ENCODE measurements around the gene CIAO3.

Gene CIAO3

DNA sequence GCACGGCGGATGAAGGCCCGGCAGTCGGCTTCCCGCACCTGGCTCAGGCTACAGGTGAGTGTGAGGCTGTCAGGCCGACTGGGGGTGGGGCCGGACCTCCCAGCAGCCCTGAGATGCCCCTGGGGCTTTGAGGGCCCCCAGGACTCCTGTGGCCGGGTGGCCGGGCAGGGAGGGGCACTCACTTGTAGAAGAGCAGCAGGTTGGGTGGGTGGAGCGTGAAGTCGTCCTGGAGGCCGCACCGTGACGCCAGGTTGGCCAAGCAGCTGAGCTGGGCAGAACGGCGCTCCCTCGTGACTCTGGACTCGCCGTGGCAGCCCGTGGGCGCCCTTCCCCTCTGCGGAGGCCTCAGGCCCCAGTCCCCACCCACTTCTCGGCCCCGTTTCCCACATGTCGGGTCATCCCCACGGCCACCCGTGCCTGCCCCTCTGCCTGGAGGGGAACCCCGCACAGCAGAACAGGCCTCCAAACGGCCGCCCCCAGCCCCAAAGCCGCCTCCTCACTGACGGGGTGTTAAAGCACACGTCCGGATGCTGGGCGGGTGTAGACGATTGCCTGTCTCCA is 34.5 kb upstream of the CIAO3 start:
- no peak for DNase-seq

DNA sequence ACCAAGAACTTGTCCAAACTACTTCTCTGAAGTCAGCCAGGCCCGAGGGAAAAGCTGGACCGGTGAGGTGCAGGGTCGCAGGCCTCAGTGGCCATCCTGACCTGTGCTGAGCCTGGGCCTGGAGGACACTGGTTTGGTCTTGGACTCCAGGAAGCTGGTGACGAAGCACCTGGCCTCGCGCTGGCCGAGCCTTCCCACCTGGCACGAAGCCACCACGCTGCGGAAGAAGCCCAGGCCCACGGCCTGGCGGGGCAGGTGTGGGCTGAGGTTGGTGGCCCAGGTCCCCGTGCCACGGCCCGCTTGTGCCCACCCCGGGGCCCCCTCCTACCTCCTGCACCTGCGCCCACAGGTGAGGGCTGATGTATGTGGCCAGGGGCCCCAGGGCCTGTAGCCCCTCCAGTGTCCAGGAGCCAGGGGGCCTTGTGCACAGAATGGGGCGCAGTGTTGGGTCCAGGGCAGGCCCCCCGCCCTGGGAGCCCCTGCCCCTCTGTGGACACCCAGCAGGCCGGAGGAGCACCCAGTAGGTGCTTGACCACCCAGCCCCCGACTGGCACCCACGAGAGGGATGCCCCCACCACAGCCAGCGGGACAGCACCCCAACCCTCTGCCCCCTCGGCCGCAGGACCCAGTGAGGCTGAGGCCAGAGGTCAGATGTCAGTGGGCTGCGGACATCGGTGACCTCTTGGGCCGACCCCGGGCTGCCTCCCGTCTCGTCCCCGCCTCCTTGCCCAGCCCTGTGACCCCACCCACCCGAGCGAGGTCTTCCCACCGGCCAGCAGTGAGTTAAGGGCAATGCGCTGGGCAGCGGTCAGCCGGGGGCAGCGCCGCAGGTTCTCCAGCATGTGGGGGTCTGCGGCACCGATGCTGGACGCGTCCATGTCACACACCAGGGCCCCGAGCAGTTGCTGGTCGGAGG is 33.5 kb upstream of the CIAO3 start:
- DNase-seq, result no peak

DNA sequence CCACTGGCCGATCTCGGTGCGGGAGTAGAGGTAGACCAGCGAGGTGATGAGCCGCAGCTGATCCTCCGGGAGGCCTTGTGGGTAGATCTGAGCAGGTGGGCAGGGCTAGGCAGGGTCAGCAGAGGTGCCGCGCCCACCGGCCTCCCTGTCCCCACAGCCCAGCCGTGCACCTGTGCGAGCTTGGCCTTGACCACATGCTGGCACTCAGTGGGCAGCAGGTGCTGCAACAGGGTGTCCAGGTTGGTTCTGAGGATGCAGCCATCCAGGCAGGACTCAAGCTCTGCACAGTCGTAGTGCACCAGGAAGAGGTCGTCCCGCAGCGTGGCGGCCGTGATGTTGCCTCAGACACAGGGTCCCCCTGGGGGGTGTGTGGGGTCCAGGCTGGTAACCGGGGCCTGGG is 32.2 kb upstream of the CIAO3 start:
- no peak for DNase-seq

DNA sequence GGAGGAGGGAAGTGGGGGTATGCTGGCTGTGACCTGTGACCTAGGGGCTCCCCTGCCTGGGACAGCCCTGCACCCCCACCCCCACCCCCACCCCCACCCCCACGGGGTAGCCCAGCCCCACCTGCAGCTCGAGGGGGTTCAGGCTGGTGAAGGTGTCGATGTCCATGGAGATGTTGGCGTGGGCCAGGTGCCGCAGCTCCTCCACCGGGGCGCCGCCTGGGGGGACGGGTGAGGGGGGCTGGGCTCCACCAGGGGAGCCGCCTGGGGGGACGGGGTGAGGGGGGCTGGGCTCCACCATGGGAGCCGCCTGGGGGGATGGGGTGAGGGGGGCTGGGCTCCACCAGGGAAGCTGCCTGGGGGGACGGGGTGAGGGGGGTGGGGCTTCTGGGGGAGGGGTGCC is 29.6 kb upstream of the CIAO3 start:
- DNase-seq, result no peak

DNA sequence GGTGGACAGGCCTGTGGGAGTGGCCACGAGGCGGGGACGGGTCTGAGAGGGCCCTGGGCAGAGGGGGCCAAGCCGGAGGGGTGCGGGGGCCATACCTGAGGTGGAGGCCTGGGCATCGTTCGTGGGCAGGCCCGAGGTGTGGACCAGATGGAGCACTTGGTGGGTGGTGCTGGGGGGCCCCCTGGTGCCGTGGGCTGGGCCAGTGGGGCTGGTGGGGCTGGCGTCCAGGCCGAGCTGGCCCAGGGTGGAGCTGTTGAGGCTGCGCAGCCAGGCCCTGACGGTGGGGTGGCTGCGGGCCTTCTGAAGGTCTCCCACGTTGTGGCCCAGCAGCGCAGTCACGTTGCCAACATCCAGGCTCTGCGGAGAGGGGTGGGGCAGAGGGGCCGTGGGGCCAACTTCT is 29.1 kb upstream of the CIAO3 start:
- DNase-seq, result no peak

GRCh38 chr16:769184-769784 is 28.5 kb upstream of the CIAO3 start:
- no peak for DNase-seq

- no peak for DNase-seq
Observed at GRCh38 chr16:768428-768827, 27.6 kb upstream of the CIAO3 start.

DNA sequence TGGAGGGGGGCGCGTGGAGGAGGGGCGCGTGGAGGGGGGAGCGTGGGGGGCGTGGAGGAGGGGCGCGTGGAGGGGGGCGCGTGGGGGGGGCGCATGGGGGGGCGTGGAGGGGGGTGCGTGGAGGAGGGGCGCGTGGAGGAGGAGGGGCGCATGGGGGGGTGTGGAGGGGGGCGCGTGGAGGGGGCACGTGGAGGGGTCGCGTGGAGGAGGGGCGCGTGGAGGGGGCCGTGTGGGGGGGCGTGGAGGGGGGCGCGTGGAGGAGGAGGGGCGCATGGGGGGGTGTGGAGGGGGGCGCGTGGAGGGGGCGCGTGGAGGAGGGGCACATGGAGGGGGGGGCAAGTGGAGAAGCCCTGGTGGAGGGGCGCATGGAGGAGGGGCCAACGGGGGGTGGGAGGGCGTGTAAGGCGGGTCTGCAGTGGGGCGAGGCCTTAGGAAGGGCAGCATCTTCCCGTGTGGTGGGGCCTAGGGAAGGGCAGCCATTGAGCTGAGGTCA is 27.0 kb upstream of the CIAO3 start:
- no peak for DNase-seq

DNA sequence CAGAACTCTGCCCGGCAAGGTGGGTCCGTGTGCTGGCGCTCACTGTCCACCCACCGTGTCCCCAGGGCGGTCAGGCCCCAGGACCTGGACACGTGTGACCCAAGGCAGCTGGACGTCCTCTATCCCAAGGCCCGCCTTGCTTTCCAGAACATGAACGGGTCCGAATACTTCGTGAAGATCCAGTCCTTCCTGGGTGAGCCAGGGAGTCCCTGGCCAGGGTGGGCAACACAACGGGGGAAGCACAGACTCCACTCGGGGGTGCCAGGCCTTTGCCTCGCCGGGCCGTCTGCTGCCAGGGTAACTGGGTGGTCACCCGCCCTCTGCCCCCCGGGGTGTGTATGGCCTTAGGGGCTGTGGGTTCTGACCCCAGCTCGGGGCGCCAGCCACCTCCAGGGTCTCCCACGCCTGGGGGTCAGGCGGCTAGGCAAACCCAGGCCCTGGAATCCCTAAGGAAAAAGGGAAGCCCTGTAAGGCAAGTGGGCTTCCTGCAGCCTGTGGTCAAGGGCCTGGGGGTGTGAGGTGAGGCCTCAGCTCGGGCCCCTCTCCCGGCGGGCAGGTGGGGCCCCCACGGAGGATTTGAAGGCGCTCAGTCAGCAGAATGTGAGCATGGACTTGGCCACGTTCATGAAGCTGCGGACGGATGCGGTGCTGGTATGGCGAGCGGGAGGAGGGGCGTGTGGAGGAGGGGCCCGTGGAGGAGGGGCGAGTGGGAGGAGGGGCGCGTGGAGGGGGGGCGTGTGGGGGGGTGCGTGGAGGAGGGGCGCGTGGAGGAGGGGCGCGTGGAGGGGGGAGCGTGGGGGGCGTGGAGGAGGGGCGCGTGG is 26.2 kb upstream of the CIAO3 start:
- no peak for DNase-seq

GRCh38 chr16:766008-766819 is 25.4 kb upstream of the CIAO3 start:
- DNase-seq, result no peak

DNA sequence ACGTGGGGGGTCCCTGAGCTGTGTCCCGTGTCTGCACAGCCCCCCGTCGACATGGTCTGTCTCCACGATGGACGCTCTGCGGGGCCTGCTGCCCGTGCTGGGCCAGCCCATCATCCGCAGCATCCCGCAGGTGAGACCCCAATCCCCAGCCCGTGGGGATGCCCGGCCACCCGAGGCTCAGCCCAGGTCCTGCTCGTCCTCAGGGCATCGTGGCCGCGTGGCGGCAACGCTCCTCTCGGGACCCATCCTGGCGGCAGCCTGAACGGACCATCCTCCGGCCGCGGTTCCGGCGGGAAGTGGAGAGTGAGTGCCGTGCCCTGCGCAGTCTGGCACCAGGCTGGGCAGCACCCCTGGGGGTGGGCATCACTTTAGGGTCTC is 24.7 kb upstream of the CIAO3 start:
- DNase-seq, result no peak

DNA sequence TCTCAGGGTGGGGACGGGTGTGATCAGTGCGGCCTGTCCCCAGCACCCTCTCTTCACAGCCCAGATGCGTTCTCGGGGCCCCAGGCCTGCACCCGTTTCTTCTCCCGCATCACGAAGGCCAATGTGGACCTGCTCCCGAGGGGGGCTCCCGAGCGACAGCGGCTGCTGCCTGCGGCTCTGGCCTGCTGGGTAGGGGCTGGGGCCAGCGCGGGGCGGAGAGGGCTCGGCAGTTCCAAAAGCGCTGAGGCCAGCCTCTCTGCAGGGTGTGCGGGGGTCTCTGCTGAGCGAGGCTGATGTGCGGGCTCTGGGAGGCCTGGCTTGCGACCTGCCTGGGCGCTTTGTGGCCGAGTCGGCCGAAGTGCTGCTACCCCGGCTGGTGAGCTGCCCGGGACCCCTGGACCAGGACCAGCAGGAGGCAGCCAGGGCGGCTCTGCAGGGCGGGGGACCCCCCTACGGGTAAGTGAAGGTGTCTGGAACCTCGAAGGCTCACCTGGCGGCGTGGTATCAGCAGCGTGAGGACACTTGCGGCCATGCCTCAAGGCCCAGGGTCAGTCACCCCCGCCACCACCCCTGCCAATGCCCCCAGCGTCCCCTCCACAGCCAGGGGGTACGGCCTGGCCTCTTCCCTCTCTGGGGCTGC is 24.2 kb upstream of the CIAO3 start:
- DNase-seq, result no peak

- DNase-seq, result no peak
Observed at GRCh38 chr16:764184-764750, 23.5 kb upstream of the CIAO3 start.

DNA sequence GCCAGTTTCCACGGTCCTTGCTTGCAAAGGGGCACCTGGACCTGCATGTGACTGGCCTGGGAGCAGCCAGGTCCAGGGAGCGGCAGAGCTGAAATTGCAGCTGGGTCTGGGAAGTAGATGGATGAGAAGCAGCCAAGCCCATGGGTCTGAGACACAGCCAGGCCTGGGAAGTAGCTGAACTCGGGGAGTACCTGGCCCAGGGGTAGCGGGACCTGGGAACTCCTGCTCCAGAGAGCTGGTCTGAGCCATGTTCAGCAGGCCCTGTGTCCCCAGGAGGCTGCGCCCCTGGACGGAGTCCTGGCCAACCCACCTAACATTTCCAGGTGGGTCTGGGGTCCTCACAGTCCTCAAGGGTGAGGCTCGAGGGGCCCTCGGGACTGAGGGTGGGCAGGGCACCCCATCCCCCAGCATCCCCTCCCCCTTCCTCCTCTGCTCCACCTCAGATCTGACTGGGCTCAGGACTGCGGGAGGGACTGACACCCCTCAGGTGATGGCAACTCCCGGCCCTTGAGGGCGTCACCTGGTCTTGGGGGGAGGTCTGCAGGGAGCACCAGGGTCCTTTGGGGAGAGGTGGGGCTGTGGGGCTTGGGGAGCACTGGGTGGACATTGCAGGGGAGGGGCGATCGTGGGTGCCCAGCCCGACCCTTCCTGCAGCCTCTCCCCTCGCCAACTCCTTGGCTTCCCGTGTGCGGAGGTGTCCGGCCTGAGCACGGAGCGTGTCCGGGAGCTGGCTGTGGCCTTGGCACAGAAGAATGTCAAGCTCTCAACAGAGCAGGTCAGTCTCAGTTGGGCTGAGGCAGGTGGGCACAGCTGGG is 22.8 kb upstream of the CIAO3 start:
- no peak for DNase-seq

DNA sequence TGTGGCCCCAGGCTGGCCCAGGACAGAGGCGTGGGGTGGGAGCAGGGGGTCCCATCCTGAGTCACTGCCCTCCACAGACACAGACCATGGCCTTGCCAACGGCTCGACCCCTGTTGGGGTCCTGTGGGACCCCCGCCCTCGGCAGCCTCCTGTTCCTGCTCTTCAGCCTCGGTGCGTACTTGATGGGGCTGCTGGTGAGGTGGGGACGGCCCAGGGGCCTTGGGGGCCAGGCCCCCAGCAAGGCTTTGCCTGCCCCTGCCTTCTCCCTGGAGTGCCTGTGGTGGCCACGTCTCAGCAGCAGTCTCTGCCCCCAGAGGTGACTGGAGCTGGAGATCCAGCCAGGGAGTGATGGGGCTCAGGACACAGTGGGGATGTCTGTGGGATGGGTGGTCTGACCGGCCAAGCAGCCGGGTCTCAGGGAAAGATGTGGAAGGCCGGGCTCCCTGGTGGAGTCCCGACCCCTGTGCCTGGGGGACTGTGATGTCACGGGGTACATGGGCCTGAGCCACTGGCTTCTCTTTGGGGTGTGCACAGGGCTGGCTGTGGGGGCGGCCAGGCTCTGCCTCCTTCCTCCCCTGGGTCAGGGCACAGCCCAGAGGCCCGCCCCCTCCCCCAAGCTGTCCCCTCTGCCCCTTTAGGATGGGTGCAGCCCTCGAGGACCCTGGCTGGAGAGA is 21.9 kb upstream of the CIAO3 start:
- DNase-seq, result no peak

DNA sequence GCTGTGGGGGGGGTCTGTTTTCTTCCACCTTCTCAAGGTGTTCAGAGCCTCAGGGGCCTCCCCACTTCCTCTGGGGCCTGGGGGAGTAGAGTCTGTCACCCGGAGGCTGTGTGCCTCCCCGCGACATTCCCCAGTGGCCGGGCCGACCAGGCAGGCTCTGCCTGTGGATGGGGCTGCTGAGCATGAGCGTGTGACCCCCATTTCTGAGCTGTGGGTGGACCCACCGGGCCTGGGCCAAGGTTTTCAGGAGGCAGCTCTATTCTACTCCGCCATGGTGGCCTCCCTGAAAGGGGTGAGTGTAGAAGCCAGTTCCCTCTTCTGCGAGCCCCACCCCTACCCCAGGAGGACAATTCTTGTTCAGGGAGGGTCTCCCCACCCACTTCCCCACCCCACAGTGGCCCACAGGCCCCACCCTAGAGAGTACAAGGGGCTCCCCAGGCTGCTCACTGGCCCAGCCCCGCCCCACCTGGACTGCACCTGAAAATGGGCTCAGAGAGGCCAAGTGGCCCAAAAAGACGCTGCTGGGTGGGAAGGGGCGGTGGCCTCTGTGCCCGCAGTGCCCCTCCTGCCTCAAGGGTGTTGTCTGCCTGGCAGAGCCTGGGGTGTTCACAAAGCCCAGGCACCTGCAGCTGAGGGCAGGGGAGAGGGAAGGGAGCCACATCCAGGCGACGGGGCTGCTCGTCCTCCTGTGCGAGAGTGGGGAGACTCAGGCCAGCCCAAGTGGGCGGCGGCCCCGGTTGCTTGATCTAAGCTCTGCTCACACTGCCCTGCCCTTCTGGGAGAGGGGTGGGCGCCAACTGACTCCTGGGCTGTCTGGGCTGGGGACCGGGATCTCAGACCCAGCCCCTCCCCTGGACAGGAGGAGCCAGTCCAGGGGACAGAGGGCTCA is 21.1 kb upstream of the CIAO3 start:
- no peak for DNase-seq

- no peak for DNase-seq
Observed at GRCh38 chr16:760545-761343, 19.9 kb upstream of the CIAO3 start, which contains the start of gene MSLN. Gene MSLN (plus strand): TSS chr16:760734. CDS start chr16:762681, 1,947 bp downstream.

DNA sequence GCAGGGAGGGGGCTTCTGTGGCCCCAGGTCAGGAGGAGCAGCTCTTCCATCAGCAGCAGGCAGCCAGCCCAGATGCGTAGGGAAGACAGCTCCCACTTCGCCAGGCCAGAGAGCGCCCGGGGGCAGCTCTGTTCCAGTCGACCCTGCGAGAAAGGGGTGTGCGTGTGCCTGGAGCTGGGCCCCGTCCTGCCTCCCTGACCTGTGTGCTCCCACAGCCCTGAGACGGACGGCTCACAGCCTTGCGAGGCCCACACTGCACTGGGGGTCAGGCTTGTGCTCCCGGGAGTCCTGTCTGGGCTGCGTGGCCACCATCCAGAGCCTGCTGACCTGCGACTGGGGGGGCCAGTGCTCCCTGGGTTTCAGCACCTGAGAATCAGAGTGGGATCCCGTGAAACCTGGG is 19.3 kb upstream of the CIAO3 start:
- no peak for DNase-seq
